Tibial nerve (tissue), 4 donors: ENCODE results near the gene C16orf74.

Experiments
- EP300 ChIP-seq, 2 donors: sonication (generic); formaldehyde crosslinking; IDR thresholded peaks; one replicate each; pipeline ENCODE4 v1.6.1; 2017; ENCODE audit warnings: antibody characterized with exemption in 2 of 2, mild to moderate bottlenecking in 1 of 2
- POLR2A ChIP-seq, 2 donors: fragments of 450-650 bp; IDR thresholded peaks; one replicate each; pipeline ENCODE4 v1.6.1; 2017; ENCODE audit warnings: antibody characterized with exemption in 2 of 2, mild to moderate bottlenecking in 2 of 2, moderate library complexity in 2 of 2
- TF ChIP-seq, protein P1 (sequence below), 5 experiments: fragments of 200-600 bp in 3 of 5; fragments of 450-650 bp in 2 of 5; sonication (generic) in 3 of 5; IDR thresholded peaks; one replicate each; pipeline ENCODE4 v1.5.1; 2016 to 2019; ENCODE audit warnings: antibody characterized with exemption in 5 of 5, mild to moderate bottlenecking in 3 of 5, moderate library complexity in 2 of 5

DNA sequence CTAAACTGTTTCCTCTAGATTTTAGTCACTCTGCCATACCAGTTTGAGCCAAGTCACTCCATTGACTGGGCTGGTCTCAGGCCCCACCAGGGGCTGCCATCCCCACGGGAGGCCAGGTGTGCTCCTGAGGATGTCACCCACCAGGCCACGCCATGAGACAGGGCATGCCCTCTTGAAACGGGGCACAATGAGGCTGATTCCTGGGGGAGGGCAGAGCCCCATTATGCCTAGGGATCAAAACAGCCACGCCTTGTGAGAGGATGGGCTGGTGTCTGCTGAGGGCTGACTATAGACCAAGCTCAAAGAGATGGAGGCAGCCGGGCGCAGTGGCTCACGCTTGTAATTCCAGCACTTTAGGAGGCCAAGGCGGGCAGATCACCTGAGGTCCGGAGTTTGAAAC lies 83.6 kb downstream of the C16orf74 start:
- TF ChIP-seq, protein P1, sequence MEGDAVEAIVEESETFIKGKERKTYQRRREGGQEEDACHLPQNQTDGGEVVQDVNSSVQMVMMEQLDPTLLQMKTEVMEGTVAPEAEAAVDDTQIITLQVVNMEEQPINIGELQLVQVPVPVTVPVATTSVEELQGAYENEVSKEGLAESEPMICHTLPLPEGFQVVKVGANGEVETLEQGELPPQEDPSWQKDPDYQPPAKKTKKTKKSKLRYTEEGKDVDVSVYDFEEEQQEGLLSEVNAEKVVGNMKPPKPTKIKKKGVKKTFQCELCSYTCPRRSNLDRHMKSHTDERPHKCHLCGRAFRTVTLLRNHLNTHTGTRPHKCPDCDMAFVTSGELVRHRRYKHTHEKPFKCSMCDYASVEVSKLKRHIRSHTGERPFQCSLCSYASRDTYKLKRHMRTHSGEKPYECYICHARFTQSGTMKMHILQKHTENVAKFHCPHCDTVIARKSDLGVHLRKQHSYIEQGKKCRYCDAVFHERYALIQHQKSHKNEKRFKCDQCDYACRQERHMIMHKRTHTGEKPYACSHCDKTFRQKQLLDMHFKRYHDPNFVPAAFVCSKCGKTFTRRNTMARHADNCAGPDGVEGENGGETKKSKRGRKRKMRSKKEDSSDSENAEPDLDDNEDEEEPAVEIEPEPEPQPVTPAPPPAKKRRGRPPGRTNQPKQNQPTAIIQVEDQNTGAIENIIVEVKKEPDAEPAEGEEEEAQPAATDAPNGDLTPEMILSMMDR (IDR thresholded peaks at IDR 0.05), result no peak
- TF ChIP-seq POLR2A (IDR thresholded peaks at IDR 0.05) (no peak), EP300 (IDR thresholded peaks at IDR 0.05) (no peak)
